H1 (cell line): ENCODE data around the gene BCAS1.

ENCODE experiments used
- EZH2 ChIP-seq: fragments of 200-600 bp; sonication (generic); IDR thresholded peaks from 2 replicates; pipeline ENCODE4 v1.7.1; 2012; ENCODE audit warnings: low read depth, mild to moderate bottlenecking, moderate library complexity, low read length, inconsistent platforms; ENCODE audit not compliant: severe bottlenecking
- FOSL1 ChIP-seq: IDR thresholded peaks from 2 replicates; pipeline ENCODE4 v1.6.1; 2011; ENCODE audit warnings: mild to moderate bottlenecking, low read depth, low read length, moderate library complexity; ENCODE audit not compliant: insufficient read depth
- HDAC2 ChIP-seq, 2 experiments: fragments of 300-600 bp in 1 of 2; sonication (generic) in 1 of 2; IDR thresholded peaks; 2 replicates each; pipeline ENCODE4 v1.6.1; 2011 to 2012; ENCODE audit warnings: low read depth in 2 of 2, low read length in 2 of 2, mild to moderate bottlenecking in 2 of 2, moderate library complexity in 2 of 2, borderline replicate concordance in 1 of 2, inconsistent platforms in 1 of 2
- HDAC6 ChIP-seq: IDR thresholded peaks from one replicate; pipeline ENCODE4 v1.7.1; 2012; ENCODE audit warnings: low read depth, mild to moderate bottlenecking, inconsistent platforms, low read length, moderate library complexity
- MAFK ChIP-seq: IDR thresholded peaks from 2 replicates; pipeline ENCODE4 v1.6.1; 2012; ENCODE audit warnings: low read depth, mild to moderate bottlenecking, improper control_type of control experiment, low read length
- NRF1 ChIP-seq: IDR thresholded peaks from 2 replicates; pipeline ENCODE4 v1.6.1; 2011; ENCODE audit warnings: mild to moderate bottlenecking, low read depth, low read length, improper control_type of control experiment
- POLR2AphosphoS5 ChIP-seq: IDR thresholded peaks from 2 replicates; pipeline ENCODE4 v1.6.1; 2011; ENCODE audit warnings: low read depth, low read length
- RFX5 ChIP-seq: IDR thresholded peaks from 2 replicates; pipeline ENCODE4 v1.6.1; 2011; ENCODE audit warnings: low read depth, low read length, improper control_type of control experiment, borderline replicate concordance
- TAF1 ChIP-seq: IDR thresholded peaks from 2 replicates; pipeline ENCODE4 v1.6.1; 2011; ENCODE audit warnings: mild to moderate bottlenecking, low read depth, low read length
- TCF12 ChIP-seq: IDR thresholded peaks from 2 replicates; pipeline ENCODE4 v1.6.1; 2011; ENCODE audit warnings: low read depth, mild to moderate bottlenecking, low read length
- ZNF274 ChIP-seq: IDR thresholded peaks from 2 replicates; pipeline ENCODE4 v1.7.0; 2012; ENCODE audit warnings: low read length, borderline replicate concordance; ENCODE audit errors: extremely low read depth
- TF ChIP-seq, protein P1 (sequence below), 3 experiments: IDR thresholded peaks; 1 replicate in 2 of 3; 2 replicates in 1 of 3; pipeline versions ENCODE4 v1.5.1 to v1.6.1; 2011; ENCODE audit warnings: low read length in 3 of 3, mild to moderate bottlenecking in 3 of 3, inconsistent platforms in 2 of 3, low read depth in 1 of 3, moderate library complexity in 1 of 3; ENCODE audit not compliant: insufficient read depth in 1 of 3; ENCODE audit errors: control extremely low read depth in 1 of 3

DNA sequence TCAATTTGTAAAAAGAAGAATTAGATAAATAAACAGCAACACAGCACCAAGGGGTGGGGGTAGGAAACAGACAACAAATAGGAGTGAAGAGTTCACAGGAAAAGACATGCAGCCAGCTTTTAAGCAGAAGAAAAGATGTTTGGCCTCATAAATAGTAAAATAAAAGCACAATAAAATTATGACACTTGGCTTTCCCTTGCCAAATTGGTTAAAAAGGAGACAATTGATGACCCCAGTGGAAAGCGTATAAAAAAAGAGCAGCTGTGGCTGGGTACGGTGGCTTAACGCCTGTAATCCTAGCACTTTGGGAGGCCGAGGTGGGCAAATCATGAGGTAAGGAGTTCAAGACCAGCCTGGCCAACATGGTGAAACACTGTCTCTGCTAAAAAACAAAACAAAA, 29.1 kb downstream of the BCAS1 start:
- TF ChIP-seq, protein P1, sequence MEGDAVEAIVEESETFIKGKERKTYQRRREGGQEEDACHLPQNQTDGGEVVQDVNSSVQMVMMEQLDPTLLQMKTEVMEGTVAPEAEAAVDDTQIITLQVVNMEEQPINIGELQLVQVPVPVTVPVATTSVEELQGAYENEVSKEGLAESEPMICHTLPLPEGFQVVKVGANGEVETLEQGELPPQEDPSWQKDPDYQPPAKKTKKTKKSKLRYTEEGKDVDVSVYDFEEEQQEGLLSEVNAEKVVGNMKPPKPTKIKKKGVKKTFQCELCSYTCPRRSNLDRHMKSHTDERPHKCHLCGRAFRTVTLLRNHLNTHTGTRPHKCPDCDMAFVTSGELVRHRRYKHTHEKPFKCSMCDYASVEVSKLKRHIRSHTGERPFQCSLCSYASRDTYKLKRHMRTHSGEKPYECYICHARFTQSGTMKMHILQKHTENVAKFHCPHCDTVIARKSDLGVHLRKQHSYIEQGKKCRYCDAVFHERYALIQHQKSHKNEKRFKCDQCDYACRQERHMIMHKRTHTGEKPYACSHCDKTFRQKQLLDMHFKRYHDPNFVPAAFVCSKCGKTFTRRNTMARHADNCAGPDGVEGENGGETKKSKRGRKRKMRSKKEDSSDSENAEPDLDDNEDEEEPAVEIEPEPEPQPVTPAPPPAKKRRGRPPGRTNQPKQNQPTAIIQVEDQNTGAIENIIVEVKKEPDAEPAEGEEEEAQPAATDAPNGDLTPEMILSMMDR (IDR thresholded peaks at IDR 0.05; ENCODE audit: control extremely low read depth in 1 of 3, insufficient read depth in 1 of 3, low read depth in 1 of 3, low read length in 3 of 3): no peak
- TF ChIP-seq ZNF274 (no peak), NRF1 (no peak), TCF12 (no peak), HDAC6 (no peak), POLR2AphosphoS5 (no peak), TAF1 (no peak), EZH2 (no peak), MAFK (no peak), HDAC2 (IDR thresholded peaks at IDR 0.05; ENCODE audit: borderline replicate concordance in 1 of 2, low read depth in 2 of 2, low read length in 2 of 2) (no peak), FOSL1 (no peak), RFX5 (no peak)
